Mucosa of stomach (tissue), 1 donor: ENCODE measurements around the gene HLA-E.
"Not testable (repeated sequence)": the region's sequence is repeated elsewhere in the genome, so short reads cannot be mapped to it uniquely, and the experiment has no call there.

ENCODE experiments used
- H3K27me3 ChIP-seq: one replicate; pipeline ENCODE4 v1.7.0; 2013; ENCODE audit warnings: mild to moderate bottlenecking, low read length; ENCODE audit not compliant: control insufficient read depth, insufficient read depth
- H3K36me3 ChIP-seq: one replicate; pipeline ENCODE4 v1.7.0; 2013; ENCODE audit warnings: low read length; ENCODE audit not compliant: control insufficient read depth, insufficient read depth
- H3K4me1 ChIP-seq: one replicate; pipeline ENCODE4 v1.7.0; 2013; ENCODE audit warnings: mild to moderate bottlenecking, low read length; ENCODE audit not compliant: control insufficient read depth, insufficient read depth
- H3K4me3 ChIP-seq: one replicate; pipeline ENCODE4 v1.7.0; 2013; ENCODE audit warnings: low read length
- H3K9ac ChIP-seq: one replicate; pipeline ENCODE4 v1.7.0; 2013; ENCODE audit warnings: mild to moderate bottlenecking, low read length, moderate library complexity
- H3K9me3 ChIP-seq: one replicate; pipeline ENCODE4 v1.7.0; 2013; ENCODE audit warnings: mild to moderate bottlenecking, low read length, moderate library complexity; ENCODE audit not compliant: control insufficient read depth
- donor health status: Pancreatic carcinoma.

The HLA-E gene

DNA sequence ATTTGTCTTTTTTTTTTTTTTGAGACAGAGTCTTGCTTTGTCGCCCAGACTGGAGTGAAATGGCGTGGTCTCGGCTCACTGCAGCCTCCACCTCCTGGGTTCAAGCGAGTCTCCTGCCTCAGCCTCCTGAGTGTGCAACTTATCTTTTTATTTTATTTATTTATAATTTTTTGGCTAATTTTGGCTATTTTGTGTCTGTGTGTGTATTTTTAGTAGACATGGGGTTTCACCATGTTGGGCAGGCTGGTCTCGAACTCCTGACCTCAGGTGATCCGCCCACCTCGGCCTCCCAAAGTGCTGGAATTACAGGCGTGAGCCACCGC, 27.4 kb downstream of the HLA-E start:
- not testable (repeated sequence) for H3K4me3 ChIP-seq, H3K36me3 ChIP-seq, H3K4me1 ChIP-seq, H3K9me3 ChIP-seq, H3K27me3 ChIP-seq
- H3K9ac ChIP-seq = peak overlapping the region; percentile 77

- not testable (repeated sequence) for H3K36me3 ChIP-seq, H3K27me3 ChIP-seq, H3K9me3 ChIP-seq, H3K4me1 ChIP-seq, H3K9ac ChIP-seq, H3K4me3 ChIP-seq
Measured at GRCh38 chr6:30517767-30518504, 28.6 kb downstream of the HLA-E start.

DNA sequence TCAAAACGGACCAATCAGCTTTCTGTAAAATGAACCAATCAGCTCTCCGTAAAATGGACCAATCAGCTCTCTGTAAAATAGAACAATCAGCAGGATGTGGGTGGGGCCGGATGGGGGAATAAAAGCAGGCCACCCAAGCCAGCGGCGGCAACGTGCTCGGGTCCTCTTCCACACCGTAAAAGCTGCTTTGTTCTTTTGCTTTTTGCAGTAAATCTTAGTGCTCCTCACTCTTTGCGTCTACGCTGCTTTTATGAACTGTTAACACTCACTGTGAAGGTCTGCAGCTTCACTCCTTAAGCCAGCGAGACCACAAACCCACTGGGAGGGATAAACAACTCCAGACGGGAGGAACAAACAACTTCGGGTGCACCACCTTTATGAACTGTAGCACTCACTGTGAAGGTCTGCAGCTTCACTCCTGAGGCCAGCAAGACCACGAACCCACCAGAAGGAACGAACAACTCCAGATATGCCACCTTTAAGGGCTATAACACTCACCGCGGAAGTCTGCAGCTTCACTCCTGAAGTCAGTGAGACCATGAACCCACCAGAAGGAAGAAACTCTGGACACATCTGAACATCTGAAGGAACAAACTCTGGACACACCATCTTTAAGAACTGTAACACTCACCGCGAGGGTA, 29.3 kb downstream of the HLA-E start:
- H3K4me1 ChIP-seq, H3K36me3 ChIP-seq, H3K27me3 ChIP-seq, H3K9me3 ChIP-seq, H3K4me3 ChIP-seq, H3K9ac ChIP-seq: not testable (repeated sequence)

- no peaks in the 10 kb centered on the region for H3K9me3 ChIP-seq
- H3K9ac ChIP-seq = no peak overlapping the region
- no peaks in the 10 kb centered on the region for H3K36me3 ChIP-seq
- H3K4me1 ChIP-seq = peaks cover 8% of the 10 kb centered on the region
- H3K27me3 ChIP-seq = no peaks in the 10 kb centered on the region
- no peak overlapping the region for H3K4me3 ChIP-seq
Measured at GRCh38 chr6:30520522-30520921, 31.2 kb downstream of the HLA-E start.

DNA sequence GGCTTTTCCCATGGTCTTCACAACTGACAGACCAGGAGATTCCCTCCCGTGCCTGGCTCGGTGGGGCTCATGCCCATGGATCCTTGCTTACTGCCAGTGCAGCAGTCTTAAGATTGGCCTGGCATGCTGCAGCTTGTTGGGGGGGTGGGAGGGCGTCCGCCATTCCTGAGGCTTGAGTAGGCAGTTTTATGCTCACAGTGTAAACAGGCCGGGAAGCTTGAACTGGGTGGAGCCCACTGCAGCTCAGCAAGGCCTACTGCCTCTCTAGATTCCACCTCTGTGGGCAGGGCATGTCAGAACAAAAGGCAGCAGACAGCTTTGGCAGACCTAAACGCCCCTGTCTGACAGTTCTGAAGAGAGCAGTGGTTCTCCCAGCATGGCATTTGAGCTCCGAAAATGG, 31.8 kb downstream of the HLA-E start:
- not testable (repeated sequence) for H3K36me3 ChIP-seq, H3K9ac ChIP-seq, H3K4me1 ChIP-seq, H3K27me3 ChIP-seq, H3K4me3 ChIP-seq, H3K9me3 ChIP-seq

GRCh38 chr6:30521952-30522351, 32.6 kb downstream of the HLA-E start:
- H3K27me3 ChIP-seq, H3K4me1 ChIP-seq, H3K4me3 ChIP-seq, H3K36me3 ChIP-seq, H3K9me3 ChIP-seq, H3K9ac ChIP-seq: not testable (repeated sequence)

GRCh38 chr6:30526444-30526843, 37.1 kb downstream of the HLA-E start:
- H3K9ac ChIP-seq = not testable (repeated sequence)

GRCh38 chr6:30529349-30529875, 40.1 kb downstream of the HLA-E start:
- not testable (repeated sequence) for H3K36me3 ChIP-seq, H3K9me3 ChIP-seq, H3K9ac ChIP-seq, H3K27me3 ChIP-seq, H3K4me3 ChIP-seq
- H3K4me1 ChIP-seq = peaks cover 19% of the 10 kb centered on the region

More at GRCh38 chr6:30526444-30526843, 37.1 kb downstream of the HLA-E start:
- not testable (repeated sequence) for H3K36me3 ChIP-seq, H3K9me3 ChIP-seq, H3K4me3 ChIP-seq, H3K27me3 ChIP-seq
- peaks cover 11% of the 10 kb centered on the region for H3K4me1 ChIP-seq

- peaks cover 19% of the 10 kb centered on the region for H3K4me1 ChIP-seq
- no peak overlapping the region for H3K4me3 ChIP-seq
- no peaks in the 10 kb centered on the region for H3K36me3 ChIP-seq
- H3K9me3 ChIP-seq = no peaks in the 10 kb centered on the region
- H3K27me3 ChIP-seq = no peaks in the 10 kb centered on the region
- H3K9ac ChIP-seq = no peak overlapping the region
Measured at GRCh38 chr6:30530014-30530413, 40.7 kb downstream of the HLA-E start.

GRCh38 chr6:30533460-30534294, 44.4 kb downstream of the HLA-E start:
- Histone ChIP-seq H3K4me3 (no peak overlapping the region), H3K9ac (no peak overlapping the region), H3K27me3 (no peaks in the 10 kb centered on the region), H3K4me1 (peaks cover 13% of the 10 kb centered on the region), H3K36me3 (no peaks in the 10 kb centered on the region), H3K9me3 (no peaks in the 10 kb centered on the region)

- Histone ChIP-seq H3K36me3 (no peaks in the 10 kb centered on the region), H3K27me3 (no peaks in the 10 kb centered on the region), H3K4me1 (peaks cover 14% of the 10 kb centered on the region), H3K4me3 (no peak overlapping the region), H3K9ac (no peak overlapping the region), H3K9me3 (no peaks in the 10 kb centered on the region)
Measured at GRCh38 chr6:30537931-30538330, 48.6 kb downstream of the HLA-E start.
